ENCODE measurements around the gene NSUN2.

- TF ChIP-seq CTCF (conservative IDR thresholded peaks at IDR 0.05 in 1 of 2, IDR thresholded peaks at IDR 0.05 in 1 of 2; ENCODE audit: extremely low read depth in 1 of 2, insufficient read depth in 1 of 2, low read depth in 1 of 2, low read length in 2 of 2) (no peak), EZH2 (IDR thresholded peaks at IDR 0.05; ENCODE audit: borderline replicate concordance, low read length) (no peak)
These were observed 42.3 kb downstream of the NSUN2 start for GRCh38 chr5:6590581-6590980.

Data from mammary epithelial cell (primary cell).